GM21515 (cell line): ENCODE data around the gene FFAR3.

Experiments used
- ATAC-seq: cut with Tn5 transposase; IDR thresholded peaks from one replicate; pipeline ENCODE4 v1.9.1; 2021; ENCODE audit not compliant: unreplicated experiment

FFAR3 gene

GRCh38 chr19:35357867-35358573, at the start of gene FFAR3:
TSS of gene FFAR3 (plus strand) at chr19:35358460. CDS start at chr19:35358891, 431 bp downstream.
- ATAC-seq, result no peak

- ATAC-seq, result no peak
These were observed 49.4 kb upstream of the FFAR3 start for GRCh38 chr19:35308910-35309309.

DNA sequence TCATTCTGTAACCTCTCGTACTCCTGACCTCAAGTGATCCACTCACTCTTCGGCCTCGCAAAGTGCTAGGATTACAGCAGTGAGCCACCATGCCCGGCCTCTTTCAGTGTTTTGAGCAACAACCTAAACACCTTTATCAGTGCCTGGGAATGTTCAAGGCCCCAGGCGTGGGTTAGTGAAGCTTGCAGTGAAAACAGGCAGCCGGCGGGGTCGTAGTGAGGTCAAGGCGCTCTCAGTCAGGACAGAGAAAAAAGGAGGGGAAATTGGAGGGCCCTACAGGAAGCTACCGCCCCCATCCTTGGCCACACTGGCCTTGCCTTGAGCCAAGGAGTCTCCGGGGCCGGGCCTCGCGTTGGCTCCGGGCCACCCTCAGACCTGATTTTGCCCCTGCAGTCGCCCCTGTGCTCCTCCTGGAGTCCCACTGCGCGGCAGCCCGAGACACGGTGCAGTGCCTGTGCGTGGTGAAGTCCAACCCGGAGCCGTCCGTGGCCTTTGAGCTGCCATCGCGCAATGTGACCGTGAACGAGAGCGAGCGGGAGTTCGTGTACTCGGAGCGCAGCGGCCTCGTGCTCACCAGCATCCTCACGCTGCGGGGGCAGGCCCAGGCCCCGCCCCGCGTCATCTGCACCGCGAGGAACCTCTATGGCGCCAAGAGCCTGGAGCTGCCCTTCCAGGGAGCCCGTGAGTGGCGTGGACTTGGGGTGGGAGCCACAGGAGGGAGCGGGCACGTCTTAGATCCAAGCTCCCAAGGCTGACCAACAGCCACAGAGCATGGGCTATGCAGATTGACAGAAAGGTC, 48.6 kb upstream of the FFAR3 start:
- no peak for ATAC-seq

- ATAC-seq, result no peak
These were observed 47.9 kb upstream of the FFAR3 start for GRCh38 chr19:35310331-35310730.

GRCh38 chr19:35310811-35311465, 47.3 kb upstream of the FFAR3 start:
- ATAC-seq, result no peak

- ATAC-seq, result no peak
These were observed 46.2 kb upstream of the FFAR3 start for GRCh38 chr19:35311901-35312665.

- ATAC-seq, result no peak
These were observed 44.7 kb upstream of the FFAR3 start for GRCh38 chr19:35313587-35313986.

- ATAC-seq, result no peak
These were observed 44.2 kb upstream of the FFAR3 start for GRCh38 chr19:35314031-35314430.

GRCh38 chr19:35314858-35315470, 43.3 kb upstream of the FFAR3 start:
- no peak for ATAC-seq

DNA sequence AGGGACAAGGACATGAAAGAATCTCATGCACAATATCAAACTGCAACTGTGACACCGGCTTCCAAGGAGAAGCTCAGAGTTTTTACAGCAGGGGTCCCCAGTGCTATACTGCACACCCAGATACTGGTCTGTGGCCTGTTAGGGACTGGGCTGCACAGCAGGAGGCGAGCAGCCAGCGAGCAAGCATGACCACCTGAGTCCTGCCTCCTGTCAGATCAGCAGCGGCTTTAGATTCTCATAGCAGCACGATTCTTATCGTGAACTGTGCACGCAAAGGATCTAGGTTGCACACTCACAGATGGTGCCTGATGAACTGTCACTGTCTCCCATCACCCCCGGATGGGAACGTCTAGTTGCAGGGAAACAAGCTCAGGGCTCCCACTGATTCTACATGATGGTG, 42.4 kb upstream of the FFAR3 start:
- no peak for ATAC-seq

- ATAC-seq, result no peak
These were observed 41.7 kb upstream of the FFAR3 start for GRCh38 chr19:35316560-35316959.

- no peak for ATAC-seq
These were observed 40.7 kb upstream of the FFAR3 start for GRCh38 chr19:35317464-35318043.

DNA sequence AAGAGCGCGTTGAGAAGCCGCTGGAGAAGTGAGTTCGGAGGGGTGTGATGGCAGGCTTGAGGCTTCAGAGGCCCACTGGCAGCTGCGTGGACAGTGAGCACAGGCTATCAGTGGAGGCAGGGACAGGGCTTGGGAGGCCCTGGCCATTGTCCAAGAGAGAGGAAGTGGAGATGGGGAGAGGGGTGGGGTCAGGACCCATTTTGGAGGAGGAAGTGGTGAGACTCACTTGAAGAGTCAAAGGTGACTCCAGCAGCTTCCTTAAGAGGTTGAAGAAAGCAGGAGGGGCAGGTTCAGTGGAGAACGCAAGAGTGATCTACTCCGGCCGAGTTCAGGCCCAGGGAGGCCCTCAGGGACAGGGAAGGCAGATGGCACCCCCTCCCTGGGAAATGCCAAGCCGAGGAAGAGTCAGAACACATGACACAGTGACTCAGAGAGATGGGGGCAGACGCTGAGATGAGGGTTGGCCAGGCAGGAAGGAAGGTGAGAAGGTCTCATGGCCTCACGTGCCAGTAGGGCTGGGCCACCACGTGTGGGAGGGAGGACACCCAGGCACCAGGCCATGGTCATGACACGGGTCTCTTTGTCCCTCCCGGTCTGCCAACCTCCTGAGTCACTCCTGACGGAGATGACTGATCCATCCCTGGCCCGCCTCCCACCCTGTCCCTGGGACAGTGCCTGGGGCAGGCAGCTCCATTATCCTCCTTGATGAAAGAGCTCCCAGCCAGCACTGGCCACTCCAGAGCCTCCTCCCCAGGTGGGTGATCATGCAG, 39.4 kb upstream of the FFAR3 start:
- no peak for ATAC-seq

DNA sequence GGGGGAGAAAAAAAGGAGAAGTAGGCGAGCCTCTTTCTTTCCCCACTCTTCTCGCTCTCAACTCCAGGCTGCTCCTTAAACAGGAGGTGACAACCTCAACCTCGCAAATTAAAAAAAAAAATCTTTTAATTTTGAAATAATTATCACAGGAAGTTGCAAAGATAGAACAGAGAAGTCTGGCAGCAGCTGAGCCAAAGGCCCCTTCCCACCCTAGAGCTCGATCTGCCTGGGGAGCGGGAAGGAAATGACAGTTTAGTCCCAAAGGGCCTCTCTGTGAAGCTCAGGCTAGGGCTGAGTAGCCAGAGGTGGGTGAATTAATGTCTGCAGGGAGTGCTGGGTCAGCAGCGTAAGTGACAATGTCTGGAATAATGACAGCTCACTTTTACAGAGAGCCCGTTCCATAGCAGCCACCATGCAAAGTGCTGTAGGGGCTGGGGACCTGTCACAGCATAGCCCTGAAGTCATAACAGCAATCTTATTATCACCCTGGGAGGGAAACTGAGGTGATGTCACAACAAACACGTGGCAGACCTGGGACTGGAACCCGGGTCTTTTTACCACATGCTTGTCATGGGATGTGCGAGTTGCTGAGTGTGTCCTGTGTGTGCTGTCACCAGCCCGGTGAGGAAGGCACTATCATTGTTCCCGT, 38.1 kb upstream of the FFAR3 start:
- no peak for ATAC-seq

GRCh38 chr19:35321291-35321690, 37.0 kb upstream of the FFAR3 start:
- ATAC-seq, result no peak

GRCh38 chr19:35322014-35322413, 36.2 kb upstream of the FFAR3 start:
- ATAC-seq, result no peak

- no peak for ATAC-seq
These were observed 30.6 kb upstream of the FFAR3 start for GRCh38 chr19:35327642-35328041.

- peak; percentile 33 for ATAC-seq
These were observed 29.4 kb upstream of the FFAR3 start, which contains the start of gene CD22 for GRCh38 chr19:35328851-35329285. TSS of gene CD22 (plus strand) at chr19:35329187. CDS start at chr19:35332041, 2,854 bp downstream.

- peak; percentile 2 for ATAC-seq
These were observed 28.9 kb upstream of the FFAR3 start for GRCh38 chr19:35329323-35329722.
